ENCODE measurements around the gene FAM120A.

Gene FAM120A

GRCh38 chr9:93473411-93473810 is 21.9 kb downstream of the FAM120A start:
- DNase-seq (ENCODE audit: low spot score), result no peak

DNA sequence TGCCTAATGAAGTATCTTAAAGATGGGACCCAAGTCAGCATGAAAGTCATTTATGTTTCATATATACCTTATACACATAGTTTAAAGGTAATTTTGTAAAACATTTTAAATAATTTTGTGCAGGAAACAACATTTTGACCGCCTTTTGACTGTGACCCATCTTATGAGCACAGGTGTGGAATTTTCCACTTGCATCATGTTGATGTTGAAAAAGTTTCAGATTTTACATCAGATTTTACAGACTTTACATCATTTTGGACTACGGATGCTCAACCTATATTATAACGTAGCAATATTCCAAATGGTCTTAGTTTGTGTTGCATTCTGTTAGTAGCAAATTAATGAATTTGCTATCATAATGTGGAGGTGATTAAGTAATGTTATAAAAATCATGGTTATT is 23.6 kb downstream of the FAM120A start:
- DNase-seq (ENCODE audit: low spot score), result no peak

DNA sequence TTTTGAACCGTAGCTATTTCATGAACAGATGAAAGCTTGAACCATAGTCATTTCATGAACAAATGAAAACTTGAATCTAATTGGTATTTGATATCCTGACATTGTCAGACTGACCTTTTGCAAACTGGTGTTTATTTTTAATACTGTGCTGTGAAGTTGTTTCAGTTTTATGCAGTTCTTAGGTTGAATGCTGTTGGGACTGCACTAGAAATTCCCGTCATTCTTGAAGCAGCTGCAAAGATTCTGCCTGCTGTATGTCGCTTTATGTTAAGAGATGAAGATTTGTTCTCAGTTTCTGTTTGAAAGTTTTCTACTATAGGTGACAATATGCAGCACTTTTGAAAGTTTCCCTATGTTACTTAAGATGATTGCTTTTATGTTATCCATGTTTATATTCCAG is 24.4 kb downstream of the FAM120A start:
- no peak for DNase-seq (ENCODE audit: low spot score)

DNA sequence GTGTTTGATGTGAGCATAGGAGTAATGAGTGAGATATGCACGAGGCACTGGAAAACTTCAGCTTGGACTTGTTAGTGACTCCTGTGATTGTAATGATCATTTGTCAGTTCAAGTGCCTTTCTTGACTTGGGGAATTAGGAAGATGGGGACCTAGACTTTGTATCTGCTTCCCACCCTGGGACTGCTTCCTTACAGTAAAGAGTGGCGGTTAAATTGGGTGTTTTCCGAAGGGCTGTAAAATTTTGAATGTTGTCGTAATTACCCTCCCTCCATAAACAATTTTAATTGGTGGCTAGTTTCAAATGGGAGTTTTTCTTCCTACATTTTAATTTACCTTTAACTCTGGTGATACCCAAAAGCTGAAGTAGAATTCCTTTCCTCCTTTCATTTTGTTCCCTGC is 25.4 kb downstream of the FAM120A start:
- no peak for DNase-seq (ENCODE audit: low spot score)

DNA sequence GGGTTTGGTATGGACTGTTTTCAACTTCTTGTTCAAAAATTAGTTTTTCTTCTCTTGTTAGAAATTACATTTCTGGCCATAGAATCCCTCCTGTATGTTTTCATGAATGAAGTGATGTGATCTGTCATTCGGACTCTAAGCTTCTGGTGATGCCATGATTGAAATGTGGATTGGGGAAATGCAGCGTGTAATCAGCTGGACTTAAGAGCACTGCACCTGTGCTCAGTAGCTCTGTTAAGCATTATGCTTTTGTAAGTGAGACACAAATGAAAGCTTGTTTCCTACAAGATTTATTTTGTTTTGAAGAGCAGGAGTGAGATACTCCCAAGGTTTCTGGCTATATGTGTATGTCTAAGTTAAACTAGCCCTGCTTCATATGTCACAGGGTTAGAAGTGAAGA is 25.9 kb downstream of the FAM120A start:
- no peak for DNase-seq (ENCODE audit: low spot score)

DNA sequence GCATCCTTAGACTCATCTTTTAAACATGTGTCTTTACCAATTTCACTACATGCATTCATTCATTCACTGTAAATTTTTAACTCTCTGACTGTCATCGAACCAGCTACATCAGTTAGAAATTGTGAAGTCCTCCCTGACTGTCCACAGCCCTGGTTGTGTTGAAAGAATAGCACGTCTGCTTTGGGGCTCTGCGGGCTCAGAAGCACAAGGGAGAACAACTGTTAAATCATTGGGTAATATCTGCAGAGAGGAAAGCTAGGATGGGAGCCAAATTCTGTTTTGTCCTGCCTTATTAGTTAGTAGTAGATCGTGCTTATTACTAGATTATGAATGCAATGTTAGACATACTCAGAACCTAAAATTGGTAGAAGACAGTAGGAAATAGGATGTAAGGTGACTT is 28.2 kb downstream of the FAM120A start:
- no peak for DNase-seq (ENCODE audit: low spot score)

GRCh38 chr9:93480262-93480661 is 28.8 kb downstream of the FAM120A start:
- DNase-seq (ENCODE audit: low spot score), result no peak

DNA sequence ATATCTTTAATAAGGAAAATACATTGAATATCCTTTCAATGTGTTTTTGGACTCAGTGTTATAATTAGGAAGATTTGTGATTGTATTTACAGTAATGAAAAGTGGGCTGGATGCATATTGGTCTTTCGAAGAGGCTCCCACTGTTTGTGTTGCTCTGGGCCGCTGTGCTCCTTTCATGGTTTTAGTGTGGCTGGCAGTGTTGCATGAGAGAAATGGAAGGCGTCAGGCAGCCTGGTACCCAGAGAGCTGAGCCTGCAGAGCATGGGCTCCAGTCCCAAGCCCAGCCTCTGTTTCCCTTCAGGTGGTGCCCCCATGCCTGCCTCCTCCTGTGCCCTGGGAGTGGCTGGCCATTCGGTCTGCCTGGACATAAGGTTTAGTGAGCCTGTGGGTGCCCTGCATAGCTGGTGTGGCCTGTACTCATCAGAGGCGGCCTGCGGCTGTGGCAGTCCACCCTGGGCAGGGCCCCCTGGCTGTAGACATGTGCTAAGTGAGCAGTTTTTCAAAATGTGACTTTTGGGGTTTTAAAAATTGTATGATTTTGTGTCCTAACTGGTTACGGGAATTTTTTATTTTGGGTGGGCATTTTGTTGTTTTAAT is 29.3 kb downstream of the FAM120A start:
- no peak for DNase-seq (ENCODE audit: low spot score)

GRCh38 chr9:93483497-93483896 is 32.0 kb downstream of the FAM120A start:
- no peak for DNase-seq (ENCODE audit: low spot score)

DNA sequence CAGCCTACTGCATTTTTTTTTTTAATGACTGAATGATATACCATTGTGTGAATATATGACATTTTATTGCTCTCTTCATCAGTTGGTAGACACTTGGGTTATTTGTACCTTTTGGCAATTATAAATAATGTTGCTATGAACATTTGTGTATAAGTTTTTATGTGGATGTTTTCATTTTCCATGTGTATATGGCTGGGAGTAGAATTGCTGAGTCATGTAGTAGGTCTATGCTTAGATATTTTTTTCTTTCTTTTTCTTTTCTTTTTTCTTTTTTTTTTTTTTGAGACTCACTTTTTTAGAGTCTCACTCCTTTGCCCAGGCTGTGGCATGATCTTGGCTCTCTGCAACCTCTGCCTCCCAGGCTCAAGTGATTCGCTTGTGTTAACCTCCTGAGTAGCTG is 34.8 kb downstream of the FAM120A start:
- no peak for DNase-seq (ENCODE audit: low spot score)

DNA sequence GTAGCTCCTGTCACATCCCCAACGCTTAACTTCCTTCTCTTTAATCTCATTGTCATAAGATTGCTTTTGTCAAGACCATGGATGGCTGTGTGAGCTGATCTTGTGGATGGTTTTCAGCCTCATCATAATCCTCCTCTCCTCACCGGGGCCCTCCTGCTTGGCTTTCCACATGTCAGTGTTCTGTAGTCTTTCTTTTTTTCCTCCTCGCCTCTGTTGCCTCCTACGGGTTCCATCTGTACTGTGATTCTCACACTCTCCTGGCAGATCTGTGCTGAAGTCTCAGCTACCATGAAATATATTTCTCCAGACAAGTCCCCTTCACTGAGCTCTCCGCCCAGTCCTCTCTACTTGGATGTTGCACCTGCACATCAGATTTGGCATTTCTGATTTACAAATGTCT is 36.8 kb downstream of the FAM120A start:
- no peak for DNase-seq (ENCODE audit: low spot score)

DNA sequence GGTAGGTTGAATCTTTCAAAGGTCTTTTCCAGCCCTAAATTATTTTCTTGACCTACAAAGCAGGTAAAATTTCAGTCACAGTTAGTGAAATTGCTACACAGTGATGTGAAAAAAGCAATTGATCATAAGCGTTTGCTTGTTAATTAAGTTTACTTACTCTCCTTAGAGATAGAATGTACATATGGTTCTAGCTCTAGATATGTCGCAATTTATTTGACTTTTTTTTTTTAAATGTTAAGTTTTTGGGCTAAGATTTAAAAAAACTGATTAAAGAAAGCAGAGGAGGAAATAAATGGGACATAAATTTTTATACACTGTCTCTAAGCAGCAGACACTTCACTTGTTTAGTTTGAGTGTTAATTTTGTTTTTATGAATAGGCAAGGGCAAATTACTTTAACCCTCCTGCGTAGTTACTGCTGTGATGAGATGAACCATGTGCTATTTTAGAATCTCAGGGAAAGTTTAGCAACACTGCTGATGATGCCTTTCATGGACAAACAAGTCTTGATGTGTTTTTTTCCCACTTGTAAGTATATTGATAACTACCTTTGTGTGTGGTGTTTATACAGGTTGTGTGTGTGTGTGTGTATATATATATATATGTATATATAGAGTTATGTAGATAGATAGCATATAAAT is 40.2 kb downstream of the FAM120A start:
- DNase-seq (ENCODE audit: low spot score), result no peak

- no peak for DNase-seq (ENCODE audit: low spot score)
Measured at GRCh38 chr9:93492327-93492726, 40.8 kb downstream of the FAM120A start.

DNA sequence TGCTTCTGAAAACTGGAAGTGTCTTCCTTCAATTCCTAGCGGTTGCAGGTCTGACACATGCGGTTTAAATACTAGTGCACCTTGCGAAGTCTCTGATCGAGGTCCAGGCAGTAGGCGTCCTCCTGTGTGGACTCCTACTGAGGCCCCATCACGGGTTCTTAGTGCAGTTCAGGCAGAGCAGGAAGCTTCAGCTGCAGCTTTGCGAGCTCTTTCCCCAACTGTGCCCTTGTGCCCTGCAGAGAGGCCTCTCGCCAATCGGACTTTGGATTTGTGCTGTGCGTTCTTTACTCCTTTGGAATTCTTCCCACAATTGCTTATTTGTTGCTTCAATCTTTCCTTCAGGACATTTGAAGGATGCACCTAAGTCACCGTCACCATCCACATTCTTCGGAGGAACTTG is 42.5 kb downstream of the FAM120A start:
- no peak for DNase-seq (ENCODE audit: low spot score)

DNA sequence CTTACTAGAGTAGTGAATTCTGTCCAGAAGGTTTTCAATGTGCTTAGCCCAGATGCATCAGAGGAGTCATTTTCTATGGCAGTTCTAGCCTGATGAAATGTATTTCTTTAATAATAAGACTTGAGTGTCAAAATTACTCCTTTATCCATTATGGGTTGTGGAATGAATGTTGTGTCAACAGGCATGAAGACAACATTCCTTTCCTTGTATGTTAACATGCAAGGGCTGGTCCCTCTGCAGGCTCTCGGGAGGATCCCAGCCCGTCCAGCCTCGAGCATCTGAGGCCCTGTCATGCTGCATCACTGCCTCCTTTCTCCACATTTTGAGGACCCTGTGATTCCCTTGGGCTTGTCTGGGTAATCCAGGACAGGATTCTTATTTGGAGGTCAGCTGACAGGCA is 44.8 kb downstream of the FAM120A start:
- no peak for DNase-seq (ENCODE audit: low spot score)

- no peak for DNase-seq (ENCODE audit: low spot score)
Measured at GRCh38 chr9:93500571-93501298, 49.2 kb downstream of the FAM120A start.

DNA sequence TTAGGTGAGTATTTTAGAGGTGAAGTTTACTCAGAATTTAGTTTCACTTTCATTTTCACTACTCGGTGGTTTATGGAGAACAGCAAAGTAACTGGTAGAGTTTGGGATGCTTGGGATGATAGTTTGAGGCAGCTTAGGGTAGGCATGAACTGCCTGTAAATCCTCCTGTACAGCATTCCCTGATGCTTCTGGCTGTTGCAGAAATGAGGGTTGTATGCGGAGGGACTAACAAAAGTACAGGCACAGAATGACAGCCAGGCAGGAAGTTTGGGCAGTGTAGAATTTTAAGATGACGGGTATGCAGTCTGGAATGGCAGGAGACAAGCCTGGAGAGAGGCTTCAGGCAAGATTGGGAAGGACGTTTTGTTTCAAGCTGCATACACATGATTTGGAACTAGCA is 49.9 kb downstream of the FAM120A start:
- DNase-seq (ENCODE audit: low spot score), result peak; percentile 8

- no peak for DNase-seq (ENCODE audit: low spot score)
Measured at GRCh38 chr9:93503381-93503780, 51.9 kb downstream of the FAM120A start.

- no peak for DNase-seq (ENCODE audit: low spot score)
Measured at GRCh38 chr9:93505541-93506132, 54.2 kb downstream of the FAM120A start.

GRCh38 chr9:93507768-93508167 is 56.3 kb downstream of the FAM120A start:
- DNase-seq (ENCODE audit: low spot score), result no peak

DNA sequence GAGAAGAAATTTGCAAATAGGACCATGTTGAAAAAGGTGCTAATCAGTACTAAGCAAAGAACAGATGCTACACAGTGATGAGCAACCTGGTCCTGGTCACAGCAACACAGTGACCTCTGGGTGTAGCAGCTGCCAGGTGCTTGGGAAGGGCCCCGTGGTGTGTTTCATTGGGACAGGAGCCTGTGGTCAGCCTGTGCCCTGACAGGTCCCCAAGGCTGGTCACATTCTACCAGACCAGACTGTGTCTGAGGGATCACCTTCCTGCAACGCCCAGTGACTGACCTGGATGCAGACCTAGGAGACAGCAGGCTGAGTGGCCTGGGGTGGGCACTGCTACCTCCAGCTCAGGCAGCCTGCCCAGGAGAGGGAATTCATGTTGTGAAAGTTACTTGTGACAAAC is 56.7 kb downstream of the FAM120A start:
- no peak for DNase-seq (ENCODE audit: low spot score)

GRCh38 chr9:93509084-93509483 is 57.6 kb downstream of the FAM120A start:
- no peak for DNase-seq (ENCODE audit: low spot score)

DNA sequence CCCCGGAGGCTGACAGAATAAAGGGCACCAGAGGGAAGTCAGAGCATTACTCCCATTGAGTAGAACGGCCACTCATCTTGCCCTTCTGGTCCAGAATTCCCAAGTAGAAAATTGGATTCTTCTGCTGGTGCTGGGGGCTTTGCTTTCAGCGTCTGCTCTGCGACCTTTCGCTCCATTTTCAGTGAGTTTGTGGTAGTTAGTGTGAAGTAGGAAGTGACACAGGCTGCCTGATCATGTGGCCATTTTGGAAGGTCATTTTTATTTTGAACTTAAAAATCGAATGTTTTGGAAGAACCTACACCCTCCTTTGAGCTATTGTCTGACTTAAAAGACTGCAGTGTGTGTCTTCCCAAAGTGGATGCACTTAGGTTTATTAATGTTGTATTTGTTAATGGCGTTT is 58.6 kb downstream of the FAM120A start:
- DNase-seq (ENCODE audit: low spot score), result no peak
